Heart left ventricle (tissue), 13 donors: ENCODE results near the gene RPL7A.

Experiments
- CTCF ChIP-seq, 12 donors: fragments of 200-600 bp; sonication (generic) in 4 of 12; IDR thresholded peaks; one replicate each; pipeline versions ENCODE4 v1.5.0 to v1.8.0; 2018 to 2022; ENCODE audit warnings: antibody characterized with exemption in 12 of 12, mild to moderate bottlenecking in 5 of 12
- POLR2A ChIP-seq, 2 donors: fragments of 450-650 bp; IDR thresholded peaks; one replicate each; pipeline ENCODE4 v1.6.1; 2017; ENCODE audit warnings: antibody characterized with exemption in 2 of 2, mild to moderate bottlenecking in 2 of 2, moderate library complexity in 2 of 2
- donor health status: ischemic (EF 13 %, LVEDD 7.1; RV severe dilation, severe dysfunction).
- donor health status: DM: no; HTN: yes; CAD: no.
- donor health status: DM: no; HTN: no; CAD: no.
- donor health status: ischemic (EF 25% LVEDD 6.9; RV normal size, moderate dysfunction).
- donor health status: ischemic (EF 25% LVEDD 5.7; RV mildly dilated, moderate dysfunction).
- donor health status: ischemic (EF 35%, LVEDD 5.7; RV mildly dilated, moderate dysfunction).
- donor health status: nonischemic (EF 11% LVEDD 7.7; RV severe dilation, severe dysfunction).
- donor health status: DM: yes; HTN: yes; CAD: no.
- donor health status: PGD.
- donor health status: ischemic (EF 29% LVEDD 5.4; RV normal size, mild dysfunction).
- donor health status: nonischemic (EF 23%, LVEDD 6.1; RV moderate dilation, normal function).

GRCh38 chr9:133367778-133368177, 19.8 kb downstream of the RPL7A start:
- TF ChIP-seq CTCF (IDR thresholded peaks at IDR 0.05) = no peak
- TF ChIP-seq POLR2A (IDR thresholded peaks at IDR 0.05) = no peak
